ENCODE data around the gene GPX8.

The GPX8 gene

DNA sequence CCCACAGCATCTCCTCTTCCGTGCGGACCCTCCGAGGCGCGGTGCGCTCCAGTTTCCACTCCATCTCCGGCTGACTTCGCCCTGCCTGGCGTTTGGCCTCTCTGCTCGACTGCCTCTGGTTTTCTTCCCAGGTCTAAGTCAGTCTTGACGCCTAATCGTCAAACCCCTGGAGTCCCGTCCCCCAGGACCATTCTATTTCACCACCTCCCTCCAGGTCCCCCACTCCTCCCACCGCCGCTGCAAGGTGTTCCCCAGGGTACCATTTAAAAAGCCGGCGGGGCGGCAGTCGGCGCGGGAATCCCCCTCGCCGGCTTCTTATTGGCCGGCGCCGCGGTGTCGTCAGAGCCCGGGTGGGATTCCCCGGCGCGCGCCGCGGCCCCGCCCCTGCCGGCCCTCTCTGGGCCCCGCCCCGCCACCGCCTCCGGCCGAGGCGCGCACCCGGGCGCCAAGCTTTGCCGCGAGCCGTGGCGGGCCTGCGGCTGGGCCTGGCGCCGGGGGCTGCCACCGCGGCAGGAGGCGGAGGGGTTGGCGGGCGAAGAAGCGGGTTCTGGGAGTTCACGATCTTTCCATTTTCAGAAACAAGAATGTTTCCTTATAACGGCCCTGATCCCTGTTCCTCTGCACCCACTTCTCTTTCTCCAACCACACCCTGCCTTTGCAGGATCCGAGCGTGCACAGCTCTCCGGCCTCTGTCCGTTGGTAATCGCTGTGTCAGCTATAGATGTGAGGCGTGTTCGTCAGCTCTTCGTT, 13.1 kb downstream of the GPX8 start, which contains the start of gene CDC20B:
TSS of gene CDC20B (minus strand) at position 241 of the 750 bp plus-strand sequence. CDS start at position 64, 177 bp downstream.
- DNase-seq = peak; percentile 72

GRCh38 chr5:55173687-55174230, 13.8 kb downstream of the GPX8 start:
- DNase-seq = no peak

DNA sequence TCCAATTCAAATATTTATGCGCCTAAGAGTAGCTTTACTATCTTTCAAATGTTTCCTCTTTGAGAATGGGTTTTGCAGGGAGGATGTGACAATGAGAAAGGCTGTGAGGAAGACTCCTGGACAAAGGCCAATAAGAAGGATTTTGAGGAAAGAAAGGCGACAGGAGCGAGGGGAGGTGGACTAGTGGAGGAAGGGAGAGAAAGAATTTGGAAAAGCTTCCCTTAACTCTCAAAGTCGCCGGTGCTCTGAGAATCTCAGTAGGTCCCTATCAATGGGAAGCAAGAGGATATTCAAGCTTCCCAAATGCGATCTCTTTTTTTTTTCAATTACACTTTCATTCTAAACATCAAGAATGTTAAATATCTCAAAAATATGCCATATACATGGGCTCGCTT, 15.8 kb downstream of the GPX8 start:
- no peak for DNase-seq

DNA sequence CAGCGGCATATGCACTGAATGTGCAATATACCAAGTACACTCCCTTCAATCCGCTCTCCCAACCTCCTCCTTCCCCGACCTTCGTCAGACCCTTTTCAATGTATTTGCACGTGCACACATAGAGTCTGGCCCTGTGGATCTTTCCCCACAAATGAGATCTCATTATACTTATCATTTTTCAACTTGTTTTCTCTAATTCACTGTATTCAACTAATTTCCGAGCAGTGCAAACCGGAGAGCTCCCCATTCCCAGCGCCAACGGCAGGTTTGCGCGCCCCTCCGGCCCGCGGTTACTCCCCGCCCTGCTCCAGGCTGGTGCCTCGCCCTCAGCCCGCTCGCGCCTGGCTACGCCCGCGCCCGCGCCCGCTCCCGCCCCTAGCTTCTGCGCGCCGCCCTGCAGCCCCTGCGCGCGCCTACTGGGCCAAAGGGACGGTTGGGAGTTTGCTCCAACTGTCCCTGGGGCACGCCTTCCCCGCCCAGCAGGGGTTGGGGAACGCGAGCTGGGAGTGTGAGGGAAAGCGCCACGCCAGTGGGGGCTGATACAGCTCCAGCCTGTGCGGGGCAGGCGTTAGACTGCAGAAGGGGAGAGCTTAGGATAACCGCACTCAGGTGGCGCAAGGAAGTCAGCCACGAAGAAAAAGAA, 16.3 kb downstream of the GPX8 start:
- no peak for DNase-seq

DNA sequence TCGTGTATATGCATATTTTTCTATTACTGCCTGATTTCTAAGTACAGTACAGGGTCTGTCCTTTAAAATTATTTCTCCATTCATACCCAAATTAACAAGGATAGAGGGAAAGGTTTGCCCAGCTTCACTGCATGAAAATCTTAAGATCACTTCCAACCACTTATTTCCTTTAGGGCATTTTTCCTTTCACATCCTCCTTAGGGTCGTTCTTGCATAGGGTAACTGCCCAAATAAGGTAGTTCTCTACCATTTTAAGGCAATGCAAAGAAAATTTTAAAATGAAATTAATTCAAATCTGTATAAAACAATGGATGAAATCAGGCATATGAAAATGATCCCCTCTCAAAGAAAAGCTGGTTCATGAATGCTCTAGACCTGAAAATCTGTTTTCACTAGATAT, 17.1 kb downstream of the GPX8 start:
- no peak for DNase-seq

- no peak for DNase-seq
Observed at GRCh38 chr5:55180016-55180415, 20.0 kb downstream of the GPX8 start.

DNA sequence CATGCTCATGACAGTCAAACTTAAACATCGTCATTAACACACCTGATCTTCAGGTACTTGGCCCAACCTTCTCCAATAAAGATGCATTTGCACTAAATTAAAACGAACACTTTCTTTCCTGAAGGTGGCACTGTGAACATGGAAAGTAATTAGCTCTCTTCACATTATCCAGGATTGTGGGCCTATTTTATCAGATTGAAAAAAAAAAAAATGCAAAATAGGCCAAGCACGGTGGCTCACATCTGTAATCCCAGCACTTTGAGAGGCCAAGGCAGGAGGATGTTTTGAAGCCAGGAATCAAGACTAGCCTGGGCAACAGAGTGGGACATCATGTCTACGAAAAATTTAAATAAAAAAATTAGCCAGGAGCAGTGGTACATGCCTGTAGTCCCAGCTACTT, 27.4 kb downstream of the GPX8 start:
- DNase-seq = no peak

GRCh38 chr5:55188656-55189540, 28.9 kb downstream of the GPX8 start:
- no peak for DNase-seq

DNA sequence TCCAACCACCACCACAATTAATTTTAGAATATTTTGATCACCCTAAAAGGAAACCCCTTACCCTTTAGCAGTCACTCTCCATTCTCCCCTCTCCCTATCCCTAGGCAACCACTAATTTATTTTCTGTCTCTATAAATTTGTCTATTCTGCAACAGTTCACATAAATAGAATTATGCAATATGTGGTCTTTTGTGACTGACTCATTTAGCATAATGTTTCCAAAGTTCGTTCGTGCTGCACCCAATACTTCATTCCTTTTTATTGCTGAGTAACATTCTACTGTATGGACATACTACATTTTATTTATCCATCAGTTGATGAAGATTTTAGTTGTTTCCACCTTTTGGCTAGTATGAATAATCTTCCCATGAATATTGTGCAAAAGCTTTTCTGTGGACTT, 31.2 kb downstream of the GPX8 start:
- DNase-seq = no peak

DNA sequence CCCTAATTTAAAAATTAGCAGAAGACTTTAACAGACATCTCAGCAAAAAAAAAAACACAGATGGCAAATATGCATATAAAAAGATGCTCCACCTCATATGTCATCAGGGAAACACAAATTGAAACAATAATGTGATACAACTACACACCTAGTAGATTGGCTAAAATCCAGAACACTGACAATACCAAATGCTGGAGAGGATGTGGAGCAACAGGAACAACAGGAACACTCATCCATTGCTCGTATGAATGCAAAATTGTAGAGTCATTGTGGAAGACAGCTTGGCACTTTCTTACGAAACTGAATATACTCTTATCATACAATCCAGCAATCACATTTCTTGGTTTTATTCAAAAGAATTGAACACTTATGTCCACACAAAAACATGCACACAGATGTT, 45.0 kb downstream of the GPX8 start:
- DNase-seq = no peak

DNA sequence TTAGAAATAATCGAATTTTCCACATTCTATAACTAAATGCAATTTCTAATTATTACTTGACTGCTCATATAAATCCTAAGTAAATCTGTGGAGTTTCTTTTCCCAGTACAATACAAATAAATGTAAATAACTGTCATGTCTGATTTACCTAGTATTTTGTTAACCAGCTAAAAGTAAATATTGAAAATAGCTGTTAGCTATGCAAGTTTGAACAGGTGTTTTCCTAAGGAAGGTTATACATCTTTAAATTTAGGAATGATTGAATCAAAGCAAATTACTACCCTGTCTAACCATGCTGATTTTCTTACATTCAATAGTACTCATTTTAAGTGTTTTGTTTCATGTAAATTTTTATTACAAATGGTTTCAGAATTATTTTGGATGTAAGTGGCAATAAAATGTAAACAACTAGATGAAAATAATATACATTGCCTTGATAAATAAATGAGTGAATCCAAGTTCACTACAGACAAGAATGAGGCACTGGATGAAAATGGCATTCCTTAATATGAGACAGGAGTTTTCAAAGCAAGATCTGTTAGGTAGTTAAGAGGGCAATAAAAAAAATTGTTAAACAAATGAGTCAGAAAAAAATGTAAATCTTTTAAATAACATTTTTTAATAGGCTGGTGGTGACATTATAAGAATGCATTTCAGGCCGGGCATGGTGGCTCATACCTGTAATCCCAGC, 51.4 kb downstream of the GPX8 start:
- DNase-seq = no peak

Data from stimulated activated CD4-positive, alpha-beta T cell treated with anti-CD3 and anti-CD28 coated beads, Interleukin-4, amount 100 ng/mL, for 24 hours (primary cell).